A673 (cell line): ENCODE measurements around the gene MRPS10.

Source experiments
- EZH2 ChIP-seq: fragments of 200-600 bp; sonication (generic); IDR thresholded peaks from 2 replicates; pipeline ENCODE4 v1.6.1; 2017; ENCODE audit warnings: borderline replicate concordance, low read depth, mild to moderate bottlenecking, mixed read lengths, antibody characterized with exemption, low read length; ENCODE audit not compliant: poor library complexity, severe bottlenecking
- TF ChIP-seq, protein P1 (sequence below): fragments of 300-800, 200-600 bp; sonication (generic); conservative IDR thresholded peaks from 2 replicates; pipeline ENCODE4 v1.5.1; 2017; ENCODE audit warnings: low read depth, mild to moderate bottlenecking, antibody characterized with exemption, low read length, moderate library complexity, mixed read lengths

GRCh38 chr6:42243046-42243445 lies 25.4 kb upstream of the MRPS10 start:
- TF ChIP-seq, protein P1, sequence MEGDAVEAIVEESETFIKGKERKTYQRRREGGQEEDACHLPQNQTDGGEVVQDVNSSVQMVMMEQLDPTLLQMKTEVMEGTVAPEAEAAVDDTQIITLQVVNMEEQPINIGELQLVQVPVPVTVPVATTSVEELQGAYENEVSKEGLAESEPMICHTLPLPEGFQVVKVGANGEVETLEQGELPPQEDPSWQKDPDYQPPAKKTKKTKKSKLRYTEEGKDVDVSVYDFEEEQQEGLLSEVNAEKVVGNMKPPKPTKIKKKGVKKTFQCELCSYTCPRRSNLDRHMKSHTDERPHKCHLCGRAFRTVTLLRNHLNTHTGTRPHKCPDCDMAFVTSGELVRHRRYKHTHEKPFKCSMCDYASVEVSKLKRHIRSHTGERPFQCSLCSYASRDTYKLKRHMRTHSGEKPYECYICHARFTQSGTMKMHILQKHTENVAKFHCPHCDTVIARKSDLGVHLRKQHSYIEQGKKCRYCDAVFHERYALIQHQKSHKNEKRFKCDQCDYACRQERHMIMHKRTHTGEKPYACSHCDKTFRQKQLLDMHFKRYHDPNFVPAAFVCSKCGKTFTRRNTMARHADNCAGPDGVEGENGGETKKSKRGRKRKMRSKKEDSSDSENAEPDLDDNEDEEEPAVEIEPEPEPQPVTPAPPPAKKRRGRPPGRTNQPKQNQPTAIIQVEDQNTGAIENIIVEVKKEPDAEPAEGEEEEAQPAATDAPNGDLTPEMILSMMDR: no peak
- no peak for TF ChIP-seq EZH2
